ENCODE data around the gene TMEM151A. TPM values are rescaled to one million over a fixed set of nuclear protein-coding genes. Genes with fewer than 3 reads are reported as not detected.
A peak's percentile ranks its signal among the peaks of the same experiment; 100 is the strongest.

The TMEM151A gene
- total RNA-seq, 2 experiments from 2014 or later = 0.11 to 0.14 TPM

DNA sequence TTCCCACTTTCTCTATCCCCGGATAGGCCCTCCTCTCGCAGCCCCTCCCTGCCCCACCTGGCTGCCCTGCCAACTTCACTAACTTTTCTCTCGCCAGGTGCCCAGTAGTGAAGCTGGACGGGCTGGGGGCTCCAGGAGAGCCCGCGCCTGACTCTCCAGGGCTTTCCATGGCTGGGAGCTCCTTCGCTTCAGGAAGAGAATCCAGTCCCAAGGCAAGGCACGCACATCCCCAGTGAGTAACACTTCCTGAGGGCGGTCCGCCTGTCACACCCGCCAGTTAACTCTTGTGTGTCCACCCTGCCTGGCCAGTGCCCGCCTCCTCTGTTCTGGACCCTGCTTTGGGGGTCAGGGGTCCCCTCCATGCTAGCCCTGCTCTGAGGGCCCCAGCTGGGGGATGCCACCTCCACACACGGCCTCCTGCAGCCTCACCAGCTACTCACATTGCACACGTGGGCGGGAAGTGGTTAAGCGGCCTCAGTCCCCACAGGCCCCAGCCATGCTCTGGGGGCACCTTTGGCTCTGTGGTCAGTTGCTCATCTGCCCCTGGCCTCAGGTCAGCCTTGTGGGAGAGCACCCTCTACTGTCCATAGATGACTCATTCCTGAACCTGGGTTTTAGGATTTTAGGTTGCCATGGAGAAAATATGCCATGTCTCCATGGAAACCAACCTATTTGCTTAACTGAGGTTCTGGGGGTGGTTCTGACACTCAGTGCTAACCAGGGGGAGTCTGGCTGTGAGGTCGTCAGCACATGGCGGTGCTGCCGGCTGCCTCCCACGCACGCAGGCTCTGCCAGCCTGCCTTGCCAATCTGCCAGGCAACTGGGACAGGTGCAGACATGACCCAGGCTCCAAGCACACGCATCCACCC lies 44.8 kb downstream of the TMEM151A start, which contains the start of gene RIN1:
RIN1 (minus strand) TSS at position 201 of the 869 bp plus-strand sequence; CDS start at position 169, 32 bp downstream.
- no peak for TF ChIP-seq CTCF (IDR thresholded peaks at IDR 0.05)
- peaks cover 42% of the 10 kb centered on the region for H3K36me3 ChIP-seq (ENCODE audit: insufficient read depth, low read length)
- peak within 1 kb of the TSS; percentile 89 for H3K4me3 Mint-ChIP-seq
- H3K9me3 Mint-ChIP-seq = no peaks in the 10 kb centered on the region
- peaks cover 35% of the 10 kb centered on the region for H3K36me3 Mint-ChIP-seq (ENCODE audit: low read depth)
- H3K4me1 ChIP-seq (ENCODE audit: insufficient read depth, low read length) = peaks cover 28% of the 10 kb centered on the region
- POLR2A ChIA-PET = interaction anchor here (0.9 to 3.0 kb wide), 4 partner anchors 8 to 291 kb away, joined by 3 to 16 read pairs (median 6); partner anchors contain the start of genes BRMS1 and YIF1A
- H3K27ac Mint-ChIP-seq = peak within 1 kb of the TSS; percentile 49
- no peaks in the 10 kb centered on the region for H3K9me3 ChIP-seq (ENCODE audit: control insufficient read depth in 1 of 2, insufficient read depth in 1 of 2, low read length in 2 of 2)
- intact Hi-C loops (cut with DNase I, micrococcal nuclease) = no loop called here
- H3K4me3 ChIP-seq (ENCODE audit: low read length) = peak within 1 kb of the TSS; percentile 63
- CTCF ChIA-PET = interaction anchor here (0.7 to 1.7 kb wide), 2 partner anchors 24 to 25 kb away, joined by 3 to 6 read pairs; no protein-coding TSS in a partner anchor
- DNase-seq (peak in 6 of 14 experiments; percentile 28 to 73 (median 48)), ATAC-seq (ENCODE audit: poor library complexity) (peak; percentile 68)
- H3K27me3 Mint-ChIP-seq = no peaks in the 10 kb centered on the region
- H3K27ac ChIP-seq (ENCODE audit: low read depth in 1 of 2, low read length in 2 of 2) = no peak within 1 kb of the TSS
- peaks cover 19% of the 10 kb centered on the region for H3K4me1 Mint-ChIP-seq (ENCODE audit: low read depth)
- no peaks in the 10 kb centered on the region for H3K27me3 ChIP-seq (ENCODE audit: control insufficient read depth in 1 of 2, insufficient read depth in 2 of 2, low read length in 2 of 2)

DNA sequence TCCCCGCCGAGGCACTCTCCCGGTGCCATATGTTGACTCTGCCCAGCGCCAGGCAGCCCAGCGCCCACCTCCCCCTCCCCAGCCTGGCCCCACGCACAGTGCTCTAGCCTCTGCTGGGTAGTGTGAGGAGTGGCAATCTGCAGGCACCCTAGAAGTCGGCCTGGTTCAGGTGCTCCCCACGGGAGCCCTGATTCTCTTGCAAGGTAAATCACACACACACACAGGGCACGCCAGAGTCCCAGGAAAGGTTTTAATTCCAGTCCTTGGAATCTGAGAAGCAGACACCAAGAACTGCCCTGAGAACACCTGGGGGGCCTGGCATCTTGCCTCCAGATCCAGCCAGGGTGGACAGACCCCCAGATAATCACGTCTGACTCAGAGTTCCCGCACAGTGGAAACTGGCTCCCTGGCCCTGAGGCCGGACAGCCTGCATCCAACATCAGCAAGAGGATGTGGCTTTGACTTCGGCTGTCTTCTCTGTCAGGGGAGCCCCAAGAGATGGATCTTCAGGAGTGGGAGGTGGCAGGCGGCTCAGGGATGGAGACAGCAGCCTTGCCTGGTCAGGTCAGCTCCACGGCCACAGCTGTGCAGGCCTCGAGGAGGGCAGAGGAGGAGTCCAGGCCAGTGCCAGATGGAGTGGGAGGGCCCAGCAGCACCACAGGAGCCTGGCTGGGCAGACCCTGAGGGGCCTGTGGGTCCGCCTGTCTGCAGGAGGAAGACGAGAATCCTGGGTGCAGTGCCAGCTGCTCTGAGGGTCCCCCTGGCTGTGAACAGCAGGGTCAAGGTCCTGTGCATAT lies 45.6 kb downstream of the TMEM151A start:
- Mint-ChIP-seq H3K4me3 (peak overlapping the region; percentile 89), H3K9me3 (no peaks in the 10 kb centered on the region), H3K36me3 (ENCODE audit: low read depth) (peaks cover 44% of the 10 kb centered on the region), H3K27me3 (no peaks in the 10 kb centered on the region), H3K4me1 (ENCODE audit: low read depth) (peaks cover 19% of the 10 kb centered on the region), H3K27ac (peak overlapping the region; percentile 49)
- peak in 1 of 14 experiments; percentile 24 for DNase-seq
- H3K9me3 ChIP-seq (ENCODE audit: control insufficient read depth in 1 of 2, insufficient read depth in 1 of 2, low read length in 2 of 2) = no peaks in the 10 kb centered on the region
- H3K4me1 ChIP-seq (ENCODE audit: insufficient read depth, low read length) = peaks cover 28% of the 10 kb centered on the region
- CTCF ChIA-PET = interaction anchor here (1.3 kb wide), 1 partner anchor 52 kb away, joined by 4 read pairs; no protein-coding TSS in a partner anchor
- H3K36me3 ChIP-seq (ENCODE audit: insufficient read depth, low read length) = peaks cover 50% of the 10 kb centered on the region
- TF ChIP-seq CTCF (IDR thresholded peaks at IDR 0.05) = no peak
- no peaks in the 10 kb centered on the region for H3K27me3 ChIP-seq (ENCODE audit: control insufficient read depth in 1 of 2, insufficient read depth in 2 of 2, low read length in 2 of 2)
- POLR2A ChIA-PET = interaction anchor here (1.1 to 3.0 kb wide), 4 partner anchors 8 to 292 kb away, joined by 3 to 16 read pairs (median 9); partner anchors contain the start of gene BRMS1
- H3K4me3 ChIP-seq (ENCODE audit: low read length) = no peak overlapping the region
- no peak overlapping the region for H3K27ac ChIP-seq (ENCODE audit: low read depth in 1 of 2, low read length in 2 of 2)
- intact Hi-C loops (cut with DNase I, micrococcal nuclease) = no loop called here
- no peak for ATAC-seq (ENCODE audit: poor library complexity)
